ENCODE measurements around the gene TLR9.

DNA sequence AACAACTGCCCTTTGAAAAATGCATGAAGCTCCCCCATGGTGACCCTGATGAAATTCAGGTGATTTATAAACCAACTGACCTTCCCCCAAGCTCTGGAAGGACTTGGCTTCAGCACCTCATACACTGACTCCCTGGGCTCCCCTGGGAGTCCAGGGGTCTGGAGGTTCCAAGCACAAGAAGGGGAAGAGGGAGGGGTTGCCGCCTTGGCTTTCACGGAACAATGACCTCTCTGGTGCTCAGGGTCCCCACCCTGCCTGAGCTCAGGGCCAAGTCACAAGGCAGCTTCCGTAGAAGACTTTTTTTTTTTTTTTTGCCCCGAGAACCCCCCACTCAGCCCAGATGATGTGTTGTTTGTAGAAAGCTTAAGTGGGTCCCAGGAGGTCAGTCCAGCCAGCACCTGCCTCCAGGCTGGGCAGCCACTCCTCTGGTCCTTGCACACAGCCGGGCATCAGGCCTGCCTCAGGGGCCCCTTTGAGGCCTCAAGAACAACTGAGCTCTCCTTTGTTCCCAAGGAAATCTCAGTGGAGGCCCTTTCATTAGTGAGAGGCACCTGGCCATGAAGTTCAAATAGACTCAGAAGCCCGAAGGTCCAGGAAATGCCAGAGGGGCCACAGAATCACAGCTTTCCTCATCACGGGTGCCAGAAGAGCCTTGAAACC lies 41.5 kb downstream of the TLR9 start:
- no peak for TF ChIP-seq EZH2 (IDR thresholded peaks at IDR 0.05; ENCODE audit: low read length, missing control alignments)
- TF ChIP-seq, protein P1, sequence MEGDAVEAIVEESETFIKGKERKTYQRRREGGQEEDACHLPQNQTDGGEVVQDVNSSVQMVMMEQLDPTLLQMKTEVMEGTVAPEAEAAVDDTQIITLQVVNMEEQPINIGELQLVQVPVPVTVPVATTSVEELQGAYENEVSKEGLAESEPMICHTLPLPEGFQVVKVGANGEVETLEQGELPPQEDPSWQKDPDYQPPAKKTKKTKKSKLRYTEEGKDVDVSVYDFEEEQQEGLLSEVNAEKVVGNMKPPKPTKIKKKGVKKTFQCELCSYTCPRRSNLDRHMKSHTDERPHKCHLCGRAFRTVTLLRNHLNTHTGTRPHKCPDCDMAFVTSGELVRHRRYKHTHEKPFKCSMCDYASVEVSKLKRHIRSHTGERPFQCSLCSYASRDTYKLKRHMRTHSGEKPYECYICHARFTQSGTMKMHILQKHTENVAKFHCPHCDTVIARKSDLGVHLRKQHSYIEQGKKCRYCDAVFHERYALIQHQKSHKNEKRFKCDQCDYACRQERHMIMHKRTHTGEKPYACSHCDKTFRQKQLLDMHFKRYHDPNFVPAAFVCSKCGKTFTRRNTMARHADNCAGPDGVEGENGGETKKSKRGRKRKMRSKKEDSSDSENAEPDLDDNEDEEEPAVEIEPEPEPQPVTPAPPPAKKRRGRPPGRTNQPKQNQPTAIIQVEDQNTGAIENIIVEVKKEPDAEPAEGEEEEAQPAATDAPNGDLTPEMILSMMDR (conservative IDR thresholded peaks at IDR 0.05 in 1 of 2, IDR thresholded peaks at IDR 0.05 in 1 of 2; ENCODE audit: low read depth in 1 of 2, low read length in 2 of 2), result no peak

Measured in fibroblast of lung (primary cell).